Transverse colon (tissue), 4 donors: ENCODE measurements around the gene SEMA6B.

Source experiments
- EP300 ChIP-seq: sonication (generic); formaldehyde crosslinking; IDR thresholded peaks from one replicate; pipeline ENCODE4 v1.6.1; 2017; ENCODE audit warnings: antibody characterized with exemption, low read depth
- POLR2A ChIP-seq: fragments of 450-650 bp; IDR thresholded peaks from one replicate; pipeline ENCODE4 v1.6.1; 2016; ENCODE audit warnings: antibody characterized with exemption, mild to moderate bottlenecking, moderate library complexity
- POLR2AphosphoS5 ChIP-seq, 3 donors: sonication (generic); formaldehyde crosslinking; IDR thresholded peaks; one replicate each; pipeline ENCODE4 v1.6.1; 2016; ENCODE audit warnings: antibody characterized with exemption in 3 of 3
- TF ChIP-seq, protein P1 (sequence below), 5 experiments: fragments of 200-600 bp in 3 of 5; fragments of 450-650 bp in 2 of 5; sonication (generic) in 3 of 5; IDR thresholded peaks; 1 replicate in 2 of 5; 2 replicates in 3 of 5; pipeline ENCODE4 v1.5.1; 2016 to 2017; ENCODE audit warnings: antibody characterized with exemption in 5 of 5, inconsistent platforms in 3 of 5, mild to moderate bottlenecking in 2 of 5, moderate library complexity in 1 of 5

DNA sequence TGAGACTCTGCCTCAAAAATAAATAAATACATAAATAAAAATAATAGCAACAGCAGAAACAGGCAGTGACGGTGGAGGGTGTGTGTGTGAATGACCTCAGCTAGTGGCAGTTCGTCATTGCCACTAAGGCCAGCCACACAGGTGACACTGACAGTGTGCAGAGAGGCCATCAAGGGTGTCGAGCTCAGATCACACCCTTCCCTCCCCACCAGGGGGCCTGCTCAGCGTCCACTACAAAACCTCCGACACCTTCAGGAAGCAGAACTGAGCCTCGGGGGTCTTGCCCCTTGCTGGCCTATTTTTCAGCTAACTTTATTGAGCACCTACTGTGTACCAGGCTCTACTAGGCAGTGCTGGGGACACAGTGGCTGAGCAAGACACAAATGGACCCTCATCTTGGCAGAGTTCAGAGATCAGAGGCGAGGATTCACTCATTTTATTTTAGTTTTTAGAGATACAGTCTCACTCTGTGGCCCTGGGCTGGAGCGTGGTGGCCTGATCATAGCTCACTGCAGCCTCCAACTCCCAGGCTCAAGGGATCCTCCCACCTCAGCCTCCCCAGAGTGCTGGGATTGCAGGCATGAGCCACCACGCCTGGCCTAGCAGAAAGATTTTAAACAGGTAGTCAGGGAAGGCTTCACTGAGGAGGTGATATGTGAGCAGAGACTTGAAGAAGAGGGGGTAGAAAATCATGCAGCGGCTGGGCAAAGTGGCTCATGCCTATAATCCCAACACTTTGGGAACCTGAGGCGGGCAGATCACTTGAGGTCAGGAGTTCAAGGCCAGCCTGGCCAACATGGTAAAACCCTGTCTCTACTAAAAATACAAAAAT is 30.3 kb upstream of the SEMA6B start:
- TF ChIP-seq, protein P1, sequence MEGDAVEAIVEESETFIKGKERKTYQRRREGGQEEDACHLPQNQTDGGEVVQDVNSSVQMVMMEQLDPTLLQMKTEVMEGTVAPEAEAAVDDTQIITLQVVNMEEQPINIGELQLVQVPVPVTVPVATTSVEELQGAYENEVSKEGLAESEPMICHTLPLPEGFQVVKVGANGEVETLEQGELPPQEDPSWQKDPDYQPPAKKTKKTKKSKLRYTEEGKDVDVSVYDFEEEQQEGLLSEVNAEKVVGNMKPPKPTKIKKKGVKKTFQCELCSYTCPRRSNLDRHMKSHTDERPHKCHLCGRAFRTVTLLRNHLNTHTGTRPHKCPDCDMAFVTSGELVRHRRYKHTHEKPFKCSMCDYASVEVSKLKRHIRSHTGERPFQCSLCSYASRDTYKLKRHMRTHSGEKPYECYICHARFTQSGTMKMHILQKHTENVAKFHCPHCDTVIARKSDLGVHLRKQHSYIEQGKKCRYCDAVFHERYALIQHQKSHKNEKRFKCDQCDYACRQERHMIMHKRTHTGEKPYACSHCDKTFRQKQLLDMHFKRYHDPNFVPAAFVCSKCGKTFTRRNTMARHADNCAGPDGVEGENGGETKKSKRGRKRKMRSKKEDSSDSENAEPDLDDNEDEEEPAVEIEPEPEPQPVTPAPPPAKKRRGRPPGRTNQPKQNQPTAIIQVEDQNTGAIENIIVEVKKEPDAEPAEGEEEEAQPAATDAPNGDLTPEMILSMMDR (IDR thresholded peaks at IDR 0.05): peak in 3 of 5 experiments; percentile 16 to 20 (median 19)
- no peak for TF ChIP-seq POLR2A
- TF ChIP-seq POLR2AphosphoS5 (IDR thresholded peaks at IDR 0.05): no peak
- no peak for TF ChIP-seq EP300
